Activated CD4-positive, alpha-beta T cell treated with anti-CD3 and anti-CD28 coated beads, Interleukin-2, amount 10 ng/mL, durations not matched to agents 24 days and 14 days (primary cell): ENCODE data around the gene ABITRAM. TPM values are rescaled to one million over a fixed set of nuclear protein-coding genes. Genes with fewer than 3 reads are reported as not detected.

Experiments
- DNase-seq: peaks from one replicate; pipeline ENCODE4 v3.0.0; 2022
- H3K27ac Mint-ChIP-seq: one replicate; pipeline ENCODE4 v1.8.0; 2022; ENCODE audit warnings: mild to moderate bottlenecking, mixed read lengths
- H3K27me3 Mint-ChIP-seq: one replicate; pipeline ENCODE4 v1.8.0; 2022; ENCODE audit warnings: mixed read lengths
- H3K36me3 Mint-ChIP-seq: one replicate; pipeline ENCODE4 v1.8.0; 2022; ENCODE audit warnings: low read depth, mild to moderate bottlenecking, mixed read lengths
- H3K4me1 Mint-ChIP-seq: one replicate; pipeline ENCODE4 v1.8.0; 2021; ENCODE audit warnings: mixed read lengths
- H3K4me3 Mint-ChIP-seq: one replicate; pipeline ENCODE4 v1.8.0; 2022; ENCODE audit warnings: mild to moderate bottlenecking, moderate library complexity, mixed read lengths
- H3K9me3 Mint-ChIP-seq: one replicate; pipeline ENCODE4 v1.8.0; 2021; ENCODE audit warnings: mixed read lengths
- intact Hi-C: fragments of 100-400 bp; cut with micrococcal nuclease; formaldehyde crosslinking; loops from one replicate; pipeline ENCODE4 v1.15.1; 2023
- total RNA-seq: library from RNA; stranded (reverse); gene quantifications from 2 replicates; pipeline ENCODE4 v1.2.3, GENCODE V29; 2022

Gene ABITRAM
- total RNA-seq, 1 donor from 2014 or later: 15.9 TPM

DNA sequence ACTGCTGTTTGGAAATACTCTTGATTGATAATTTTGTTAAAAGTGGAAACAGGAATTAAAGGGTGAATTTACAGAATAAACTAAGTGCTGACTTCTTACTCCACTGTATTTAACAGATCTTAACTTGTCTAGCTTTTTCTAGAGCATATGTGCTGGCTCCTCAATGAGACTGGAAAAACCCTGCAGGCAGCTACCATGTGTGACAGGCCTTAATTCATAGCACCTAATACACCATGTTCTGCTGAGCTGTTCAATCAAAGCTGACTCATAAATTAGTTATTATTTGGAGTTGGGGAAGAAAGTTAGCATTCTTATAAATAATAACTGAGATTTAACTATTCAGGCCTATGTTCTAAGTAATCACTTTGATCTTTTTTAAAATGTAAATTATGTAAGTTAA lies 49.7 kb downstream of the ABITRAM start:
- Mint-ChIP-seq H3K27me3 (no peaks in the 10 kb centered on the region), H3K36me3 (peaks cover 7% of the 10 kb centered on the region), H3K27ac (no peak overlapping the region), H3K4me3 (no peak overlapping the region), H3K4me1 (no peaks in the 10 kb centered on the region), H3K9me3 (peaks cover 6% of the 10 kb centered on the region)
- intact Hi-C loops: no loop called here
- no peak for DNase-seq

Other genes starting within 250 kb of the ABITRAM start
- 0.09 TPM in 1 of 2 replicates, not detected in the other for gene ACTL7B, start 78.4 kb upstream of the ABITRAM start, total RNA-seq
- gene ACTL7A, start 72.1 kb upstream of the ABITRAM start, total RNA-seq: not detected in 2 replicates
- 35.2 and 36.2 TPM in 2 replicates for gene ELP1, start 276 bp upstream of the ABITRAM start, total RNA-seq
- gene CTNNAL1, start 79.1 kb downstream of the ABITRAM start, total RNA-seq: 17.8 and 18.8 TPM in 2 replicates
- gene TMEM245, start 185.5 kb downstream of the ABITRAM start, total RNA-seq: 26.7 and 27.0 TPM in 2 replicates
- not detected in 2 replicates for gene FRRS1L, start 232.8 kb downstream of the ABITRAM start, total RNA-seq